Fibroblast of the aortic adventitia (primary cell): Measurements from ENCODE around the gene TMTC2. TPM values are rescaled to one million over a fixed set of nuclear protein-coding genes. Genes with fewer than 3 reads are reported as not detected.

Source experiments
- DNase-seq: peaks from one replicate; pipeline ENCODE4 v3.0.0-alpha.2; 2010; ENCODE audit warnings: low read depth
- H3K4me3 ChIP-seq: 2 replicates; pipeline ENCODE4 v1.5.1; 2011; ENCODE audit warnings: low read depth, mild to moderate bottlenecking, control low read depth, low read length, moderate library complexity
- total RNA-seq: library from RNA; depleted of rRNA; stranded (reverse); fragments of >200 nt; gene quantifications from 2 replicates; pipeline ENCODE4 v1.2.3, GENCODE V29; 2012; ENCODE audit warnings: low replicate concordance
- TF ChIP-seq, protein P1 (sequence below): IDR thresholded peaks from 2 replicates; pipeline ENCODE4 v1.5.1; 2011; ENCODE audit warnings: mild to moderate bottlenecking, low read length, control low read depth, inconsistent platforms; ENCODE audit not compliant: insufficient read depth

The TMTC2 gene
- total RNA-seq, 1 donor, result 21.1 TPM

DNA sequence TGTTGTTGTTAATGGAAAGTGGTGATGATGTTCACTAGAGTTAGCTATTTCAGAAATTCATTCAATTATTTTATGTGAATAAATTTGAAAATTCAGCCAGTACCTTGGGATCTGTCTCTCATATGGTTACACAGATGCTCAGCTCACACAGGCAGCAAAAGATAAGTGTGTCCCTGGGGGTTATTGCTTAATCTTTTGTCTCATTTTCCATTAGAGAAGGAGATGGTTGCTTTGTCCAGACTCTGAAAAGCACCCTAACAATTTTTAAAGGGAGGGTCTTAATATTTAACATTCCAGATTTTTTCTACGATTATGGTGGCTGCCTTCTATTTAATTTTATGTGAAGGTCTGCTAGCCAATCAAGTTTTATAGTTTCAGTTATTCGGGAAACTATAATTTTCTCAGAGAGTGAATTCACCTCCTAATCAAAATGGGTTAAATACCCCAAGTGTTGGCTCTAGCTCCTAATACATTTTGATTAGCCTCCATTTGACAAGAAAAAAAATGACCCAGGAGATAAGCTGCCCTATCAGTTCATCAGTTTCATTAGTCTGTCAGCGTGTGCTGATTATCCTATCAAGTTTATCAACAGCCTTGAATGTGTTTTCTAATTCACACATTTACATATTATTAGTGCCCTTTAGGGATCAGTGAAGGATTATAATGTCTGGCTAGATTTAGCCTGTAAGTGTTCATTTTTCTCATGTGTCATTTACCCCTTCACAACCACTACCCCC, 282.1 kb downstream of the TMTC2 start:
- H3K4me3 ChIP-seq, result no peak overlapping the region
- TF ChIP-seq, protein P1, sequence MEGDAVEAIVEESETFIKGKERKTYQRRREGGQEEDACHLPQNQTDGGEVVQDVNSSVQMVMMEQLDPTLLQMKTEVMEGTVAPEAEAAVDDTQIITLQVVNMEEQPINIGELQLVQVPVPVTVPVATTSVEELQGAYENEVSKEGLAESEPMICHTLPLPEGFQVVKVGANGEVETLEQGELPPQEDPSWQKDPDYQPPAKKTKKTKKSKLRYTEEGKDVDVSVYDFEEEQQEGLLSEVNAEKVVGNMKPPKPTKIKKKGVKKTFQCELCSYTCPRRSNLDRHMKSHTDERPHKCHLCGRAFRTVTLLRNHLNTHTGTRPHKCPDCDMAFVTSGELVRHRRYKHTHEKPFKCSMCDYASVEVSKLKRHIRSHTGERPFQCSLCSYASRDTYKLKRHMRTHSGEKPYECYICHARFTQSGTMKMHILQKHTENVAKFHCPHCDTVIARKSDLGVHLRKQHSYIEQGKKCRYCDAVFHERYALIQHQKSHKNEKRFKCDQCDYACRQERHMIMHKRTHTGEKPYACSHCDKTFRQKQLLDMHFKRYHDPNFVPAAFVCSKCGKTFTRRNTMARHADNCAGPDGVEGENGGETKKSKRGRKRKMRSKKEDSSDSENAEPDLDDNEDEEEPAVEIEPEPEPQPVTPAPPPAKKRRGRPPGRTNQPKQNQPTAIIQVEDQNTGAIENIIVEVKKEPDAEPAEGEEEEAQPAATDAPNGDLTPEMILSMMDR, result no peak
- peak; percentile 7 for DNase-seq

DNA sequence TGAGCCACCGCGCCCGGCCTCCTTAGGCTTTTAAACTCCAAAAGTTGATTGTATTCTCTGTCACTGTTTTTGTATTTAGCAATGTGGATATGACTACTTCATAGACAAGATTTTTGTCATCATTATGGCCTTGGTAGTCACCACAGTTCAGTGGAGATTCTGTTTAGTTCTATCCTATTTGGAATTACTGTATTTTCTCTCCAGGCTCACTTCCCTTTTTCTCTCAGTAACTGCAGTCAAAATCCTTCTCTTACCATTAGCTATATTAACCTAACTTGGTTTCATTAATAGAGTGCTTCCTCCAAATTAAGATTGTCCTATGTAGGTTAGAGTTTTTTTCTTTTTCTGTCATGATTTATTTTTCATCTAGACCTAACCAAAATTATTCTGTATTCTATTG, 283.9 kb downstream of the TMTC2 start:
- TF ChIP-seq, protein P1, result no peak
- no peak overlapping the region for H3K4me3 ChIP-seq
- DNase-seq, result no peak

DNA sequence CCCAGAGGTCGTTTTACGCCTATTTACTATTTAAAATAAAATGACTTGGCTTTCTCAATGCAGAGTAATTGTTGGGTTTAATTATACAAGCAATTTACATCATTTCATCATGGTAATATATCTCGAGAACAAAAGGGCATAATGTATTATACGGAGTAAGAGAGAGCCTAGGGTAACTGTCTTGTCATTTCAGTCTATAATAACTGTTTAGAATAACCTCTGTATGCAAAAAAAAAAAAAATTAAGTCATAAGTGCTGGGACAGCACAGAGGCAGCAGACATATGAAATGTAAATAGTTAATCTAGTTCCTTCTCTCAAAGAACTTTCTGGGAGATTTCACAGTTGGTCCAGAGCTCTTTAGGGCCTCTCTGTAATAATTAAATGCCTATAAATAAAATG, 284.9 kb downstream of the TMTC2 start:
- TF ChIP-seq, protein P1, result no peak
- DNase-seq, result no peak

DNA sequence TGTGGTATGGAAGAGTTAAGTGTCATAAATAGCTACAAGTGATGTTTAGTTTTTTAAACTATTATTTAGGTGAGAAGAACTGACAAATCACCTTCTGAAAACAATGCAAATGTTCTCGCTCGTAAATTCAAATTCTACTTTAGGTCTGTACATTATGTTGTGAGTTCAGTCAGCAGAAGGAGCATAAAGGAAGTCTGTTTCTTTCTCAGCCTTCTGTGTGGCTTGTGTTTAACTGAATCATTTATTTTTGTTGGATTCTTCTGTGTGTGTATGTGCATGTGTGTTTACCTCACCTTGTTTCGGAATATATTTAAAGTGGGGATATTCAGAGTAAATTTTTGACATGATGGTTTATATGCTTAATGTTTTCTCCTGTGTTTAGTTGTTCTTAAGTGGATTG, 285.9 kb downstream of the TMTC2 start:
- TF ChIP-seq, protein P1, result no peak
- DNase-seq, result no peak
- no peak overlapping the region for H3K4me3 ChIP-seq

More for the DNA sequence above, 284.9 kb downstream of the TMTC2 start:
- no peak overlapping the region for H3K4me3 ChIP-seq

DNA sequence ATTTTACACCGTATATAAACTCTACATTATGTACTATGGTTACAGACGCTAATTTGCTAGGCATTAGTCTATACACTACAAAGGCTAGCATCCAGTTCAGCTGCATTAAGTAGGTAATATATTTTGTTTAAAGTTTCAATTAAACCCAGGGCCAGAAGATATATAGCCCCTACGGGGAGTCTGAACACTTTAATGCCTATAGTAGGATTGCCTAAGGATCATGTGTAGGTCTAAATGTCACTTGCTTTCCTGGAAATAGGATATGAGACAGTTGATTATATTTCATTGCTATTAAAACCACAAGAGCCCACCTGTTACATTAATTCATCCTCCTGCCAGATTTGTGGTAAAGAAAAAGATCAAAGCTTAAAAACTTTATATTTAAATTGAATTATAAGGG, 286.9 kb downstream of the TMTC2 start:
- no peak for DNase-seq
- TF ChIP-seq, protein P1, result no peak
- no peak overlapping the region for H3K4me3 ChIP-seq

DNA sequence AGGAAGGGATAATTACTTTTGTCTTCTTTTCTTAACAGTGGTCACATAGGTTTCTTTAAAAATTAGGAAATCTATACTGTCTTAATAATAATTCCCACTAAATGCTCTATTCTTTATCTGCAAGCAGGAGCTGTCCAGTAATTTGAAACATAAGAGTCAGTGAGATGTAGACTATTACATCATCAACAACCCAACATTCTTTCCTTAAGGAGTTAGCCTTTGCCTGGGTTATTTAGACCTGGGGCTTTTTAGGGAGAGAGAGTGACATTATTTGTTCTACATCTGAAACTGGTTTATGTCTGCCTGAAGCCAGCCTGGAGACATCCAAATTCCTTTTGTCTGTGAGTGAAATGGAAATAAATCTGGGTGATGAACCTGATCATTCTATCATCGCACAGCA, 294.4 kb downstream of the TMTC2 start:
- TF ChIP-seq, protein P1, result no peak
- DNase-seq, result no peak
- no peak overlapping the region for H3K4me3 ChIP-seq

DNA sequence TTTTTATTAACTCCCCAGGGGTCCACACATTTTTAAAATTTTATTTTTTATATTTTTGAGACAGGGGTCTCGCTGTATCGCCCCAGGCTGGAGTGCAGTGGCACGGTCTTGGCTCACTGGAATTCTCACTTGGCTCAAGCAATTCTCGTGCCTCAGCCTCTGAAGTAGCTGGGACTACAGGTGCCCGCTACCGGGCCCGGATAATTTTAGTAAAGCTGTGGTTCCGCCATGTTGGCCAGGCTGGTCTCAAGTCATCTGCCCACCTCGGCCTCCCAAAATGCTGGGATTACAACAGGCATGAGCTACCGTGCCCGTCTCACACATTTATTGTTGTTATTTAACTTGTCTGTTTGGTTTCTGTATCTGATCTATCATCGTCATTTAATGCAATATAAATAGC, 307.4 kb downstream of the TMTC2 start:
- no peak overlapping the region for H3K4me3 ChIP-seq
- TF ChIP-seq, protein P1, result no peak
- DNase-seq, result no peak
